ENCODE results near the gene FREY1. TPM values are rescaled to one million over a fixed set of nuclear protein-coding genes. Genes with fewer than 3 reads are reported as not detected.

Gene FREY1
- total and polyA plus RNA-seq, 8 donors: 0.33 to 9.9 (median 3.6) TPM; not detected in 4

GRCh38 chr11:45945397-45945999, 38.4 kb upstream of the FREY1 start:
- Histone ChIP-seq H3K4me1 (peaks cover 0 to 7% (median 0%) of the 10 kb centered on the region in 4 donors), H3K27me3 (no peaks in the 10 kb centered on the region), H3K36me3 (peaks cover 50 to 95% (median 86%) of the 10 kb centered on the region in 4 donors), H3K4me3 (no peak overlapping the region), H3K9me3 (no peaks in the 10 kb centered on the region), H3K27ac (peak overlapping the region in 1 of 5 donors; percentile 45)
- DNase-seq: peak in 1 of 2 donors; percentile 63
- intact Hi-C loops (cut with DNase I; ENCODE audit: low total_unique reads): no loop called here
- WGBS, 5 donors: 81 to 92% (median 84%) methylated on average over 3 of the region's 3 CpGs
- TF ChIP-seq CTCF (IDR thresholded peaks at IDR 0.05) (no peak), POLR2A (IDR thresholded peaks at IDR 0.05) (no peak), POLR2AphosphoS5 (IDR thresholded peaks at IDR 0.05) (no peak), EP300 (IDR thresholded peaks at IDR 0.05) (no peak)

GRCh38 chr11:45942381-45942780, 35.3 kb upstream of the FREY1 start:
- no peaks in the 10 kb centered on the region for H3K9me3 ChIP-seq
- no peak for DNase-seq
- intact Hi-C loops (cut with DNase I; ENCODE audit: low total_unique reads): no loop called here
- no peak overlapping the region for H3K4me3 ChIP-seq
- TF ChIP-seq POLR2AphosphoS5 (IDR thresholded peaks at IDR 0.05) (no peak), EP300 (IDR thresholded peaks at IDR 0.05) (no peak), CTCF (IDR thresholded peaks at IDR 0.05) (no peak), POLR2A (IDR thresholded peaks at IDR 0.05) (no peak)
- no peak overlapping the region for H3K27ac ChIP-seq
- no peaks in the 10 kb centered on the region for H3K27me3 ChIP-seq
- 92 to 95% (median 93%) methylated on average over 4 of the region's 4 CpGs for WGBS, 5 donors
- peaks cover 33 to 84% (median 71%) of the 10 kb centered on the region in 4 donors for H3K36me3 ChIP-seq
- no peaks in the 10 kb centered on the region for H3K4me1 ChIP-seq

- 82 to 98% (median 91%) methylated on average over 4 of the region's 4 CpGs for WGBS, 5 donors
- intact Hi-C loops (cut with DNase I; ENCODE audit: low total_unique reads): no loop called here
- Histone ChIP-seq H3K9me3 (no peaks in the 10 kb centered on the region), H3K4me3 (no peak overlapping the region), H3K27ac (no peak overlapping the region), H3K36me3 (peaks cover 26 to 84% (median 71%) of the 10 kb centered on the region in 4 donors), H3K27me3 (no peaks in the 10 kb centered on the region), H3K4me1 (no peaks in the 10 kb centered on the region)
- TF ChIP-seq EP300 (IDR thresholded peaks at IDR 0.05) (no peak), POLR2A (IDR thresholded peaks at IDR 0.05) (no peak), POLR2AphosphoS5 (IDR thresholded peaks at IDR 0.05) (no peak), CTCF (IDR thresholded peaks at IDR 0.05) (no peak)
- no peak for DNase-seq
Measured at GRCh38 chr11:45941285-45941684, 34.2 kb upstream of the FREY1 start.

GRCh38 chr11:45939836-45940235, 32.8 kb upstream of the FREY1 start:
- Histone ChIP-seq H3K27me3 (no peaks in the 10 kb centered on the region), H3K9me3 (no peaks in the 10 kb centered on the region), H3K36me3 (peaks cover 24 to 84% (median 71%) of the 10 kb centered on the region in 4 donors), H3K4me3 (no peak overlapping the region), H3K4me1 (peaks cover 0 to 4% (median under 1%) of the 10 kb centered on the region in 4 donors), H3K27ac (no peak overlapping the region)
- WGBS, 5 donors: 79 to 98% (median 85%) methylated on average over 2 of the region's 2 CpGs
- intact Hi-C loops (cut with DNase I; ENCODE audit: low total_unique reads): no loop called here
- no peak for TF ChIP-seq POLR2AphosphoS5 (IDR thresholded peaks at IDR 0.05)
- no peak for TF ChIP-seq CTCF (IDR thresholded peaks at IDR 0.05)
- TF ChIP-seq EP300 (IDR thresholded peaks at IDR 0.05): no peak
- no peak for TF ChIP-seq POLR2A (IDR thresholded peaks at IDR 0.05)
- no peak for DNase-seq

All from stomach (tissue), 9 donors.